Measurements from ENCODE around the gene RFX8. TPM values are rescaled to one million over a fixed set of nuclear protein-coding genes. Genes with fewer than 3 reads are reported as not detected.
A peak's percentile ranks its signal among the peaks of the same experiment; 100 is the strongest.
"Not testable (repeated sequence)": the region's sequence is repeated elsewhere in the genome, so short reads cannot be mapped to it uniquely, and the experiment has no call there.

Gene RFX8
- total and polyA plus RNA-seq, 4 donors = 0.96 to 2.1 (median 1.0) TPM; not detected in 1

DNA sequence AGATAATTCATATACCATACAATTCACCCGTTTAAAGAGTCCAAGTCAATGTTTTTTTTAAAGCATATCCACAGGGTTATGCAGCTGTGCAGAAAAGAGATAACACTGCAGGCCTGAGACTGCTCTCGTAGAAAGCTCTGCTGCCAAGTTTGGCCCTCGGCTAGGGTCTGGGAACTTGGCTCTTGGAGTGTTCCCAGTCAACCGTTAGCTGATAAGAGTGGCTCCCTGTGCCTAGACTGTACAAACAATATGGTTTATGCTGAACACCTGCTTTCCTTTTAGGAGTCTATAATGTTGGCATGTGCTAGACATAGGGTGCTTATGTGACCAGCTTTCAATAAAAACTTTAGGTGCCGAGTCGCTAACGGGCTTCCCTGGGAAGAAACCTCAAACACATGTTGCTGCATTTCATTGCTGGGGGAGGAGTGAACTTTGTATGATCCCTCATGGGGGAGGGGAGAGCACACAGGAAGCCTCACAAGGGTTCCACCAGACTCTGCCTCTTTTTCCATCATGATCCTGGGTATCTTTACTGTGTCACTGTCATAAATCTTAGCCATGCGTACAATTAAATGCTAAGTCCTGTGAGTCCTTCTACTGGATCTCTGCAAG is 34.7 kb downstream of the RFX8 start:
- Histone ChIP-seq H3K4me3 (ENCODE audit: low read length in 2 of 2) (no peak overlapping the region), H3K36me3 (ENCODE audit: control insufficient read depth in 1 of 2, insufficient read depth in 2 of 2, low read length in 1 of 2) (no peaks in the 10 kb centered on the region), H3K27me3 (ENCODE audit: control insufficient read depth in 1 of 2, insufficient read depth in 2 of 2, low read length in 1 of 2) (no peaks in the 10 kb centered on the region), H3K27ac (ENCODE audit: low read depth in 1 of 2, low read length in 2 of 2) (no peak overlapping the region), H3K4me1 (ENCODE audit: control insufficient read depth in 1 of 2, insufficient read depth in 2 of 2, low read length in 2 of 2) (peaks cover 2 to 5% of the 10 kb centered on the region in 2 donors), H3K9me3 (ENCODE audit: control insufficient read depth, low read length) (peaks cover 3% of the 10 kb centered on the region)
- ATAC-seq (ENCODE audit: low FRiP score) (peak; percentile 15), DNase-seq (no peak)
- intact Hi-C loops (cut with DNase I) = no loop called here
- WGBS, 2 donors = 12 to 16% methylated on average over 8 of the region's 8 CpGs

DNA sequence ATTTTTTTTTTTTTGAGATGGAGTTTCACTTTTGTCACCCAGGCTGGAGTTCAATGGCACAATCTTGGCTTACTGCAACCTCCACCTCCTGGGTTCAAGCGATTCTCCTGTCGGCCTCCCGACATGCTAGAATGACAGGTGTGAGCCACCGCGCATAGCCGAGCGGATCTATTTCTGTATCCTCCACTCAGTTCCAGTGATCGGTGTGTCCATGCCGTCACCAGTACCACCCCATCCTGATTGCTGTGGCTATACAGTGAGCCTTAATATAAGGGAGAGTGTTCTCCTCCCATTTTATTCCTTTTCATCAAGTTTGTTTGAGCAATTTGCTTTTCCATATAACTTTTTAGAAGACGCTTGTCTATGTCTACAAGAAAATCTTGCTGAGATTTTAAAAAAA is 35.2 kb downstream of the RFX8 start:
- no peak for ATAC-seq (ENCODE audit: low FRiP score)
- no peak overlapping the region for H3K27ac ChIP-seq (ENCODE audit: low read depth in 1 of 2, low read length in 2 of 2)
- H3K4me1 ChIP-seq (ENCODE audit: control insufficient read depth in 1 of 2, insufficient read depth in 2 of 2, low read length in 2 of 2) = peaks cover 2 to 5% of the 10 kb centered on the region in 2 donors
- no peak overlapping the region for H3K4me3 ChIP-seq (ENCODE audit: low read length in 2 of 2)
- intact Hi-C loops (cut with DNase I) = no loop called here
- no peaks in the 10 kb centered on the region for H3K36me3 ChIP-seq (ENCODE audit: control insufficient read depth in 1 of 2, insufficient read depth in 2 of 2, low read length in 1 of 2)
- H3K9me3 ChIP-seq (ENCODE audit: control insufficient read depth, low read length) = peaks cover 3% of the 10 kb centered on the region
- 62 to 77% methylated on average over 10 of the region's 10 CpGs for WGBS, 2 donors
- H3K27me3 ChIP-seq (ENCODE audit: control insufficient read depth in 1 of 2, insufficient read depth in 2 of 2, low read length in 1 of 2) = no peaks in the 10 kb centered on the region
- no peak for DNase-seq

DNA sequence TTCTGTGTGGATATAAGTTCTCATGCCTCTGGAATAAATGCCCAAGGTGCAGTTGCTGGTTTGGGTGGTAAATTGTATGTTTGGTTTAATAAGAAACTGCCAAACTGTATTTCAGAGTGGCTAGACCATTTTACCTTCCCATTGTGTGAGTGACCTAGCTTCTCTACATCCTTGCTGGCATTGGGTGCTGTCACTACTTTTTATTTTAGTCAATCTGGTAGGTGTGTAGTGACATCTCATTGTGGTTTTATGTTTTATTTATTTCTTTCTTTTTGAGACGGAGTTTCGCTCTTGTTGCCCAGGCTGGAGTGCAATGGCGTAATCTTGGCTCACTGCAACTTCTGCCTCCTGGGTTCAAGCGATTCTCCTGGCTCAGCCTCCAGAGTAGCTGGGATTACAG is 36.4 kb downstream of the RFX8 start:
- H3K4me1 ChIP-seq (ENCODE audit: control insufficient read depth in 1 of 2, insufficient read depth in 2 of 2, low read length in 2 of 2); H3K9me3 ChIP-seq (ENCODE audit: control insufficient read depth, low read length); H3K4me3 ChIP-seq (ENCODE audit: low read length in 2 of 2); DNase-seq; H3K27ac ChIP-seq (ENCODE audit: low read depth in 1 of 2, low read length in 2 of 2); ATAC-seq (ENCODE audit: low FRiP score); intact Hi-C loops (cut with DNase I); H3K36me3 ChIP-seq (ENCODE audit: control insufficient read depth in 1 of 2, insufficient read depth in 2 of 2, low read length in 1 of 2); H3K27me3 ChIP-seq (ENCODE audit: control insufficient read depth in 1 of 2, insufficient read depth in 2 of 2, low read length in 1 of 2): not testable (repeated sequence)
- 71 to 89% methylated on average over 4 of the region's 4 CpGs for WGBS, 2 donors

DNA sequence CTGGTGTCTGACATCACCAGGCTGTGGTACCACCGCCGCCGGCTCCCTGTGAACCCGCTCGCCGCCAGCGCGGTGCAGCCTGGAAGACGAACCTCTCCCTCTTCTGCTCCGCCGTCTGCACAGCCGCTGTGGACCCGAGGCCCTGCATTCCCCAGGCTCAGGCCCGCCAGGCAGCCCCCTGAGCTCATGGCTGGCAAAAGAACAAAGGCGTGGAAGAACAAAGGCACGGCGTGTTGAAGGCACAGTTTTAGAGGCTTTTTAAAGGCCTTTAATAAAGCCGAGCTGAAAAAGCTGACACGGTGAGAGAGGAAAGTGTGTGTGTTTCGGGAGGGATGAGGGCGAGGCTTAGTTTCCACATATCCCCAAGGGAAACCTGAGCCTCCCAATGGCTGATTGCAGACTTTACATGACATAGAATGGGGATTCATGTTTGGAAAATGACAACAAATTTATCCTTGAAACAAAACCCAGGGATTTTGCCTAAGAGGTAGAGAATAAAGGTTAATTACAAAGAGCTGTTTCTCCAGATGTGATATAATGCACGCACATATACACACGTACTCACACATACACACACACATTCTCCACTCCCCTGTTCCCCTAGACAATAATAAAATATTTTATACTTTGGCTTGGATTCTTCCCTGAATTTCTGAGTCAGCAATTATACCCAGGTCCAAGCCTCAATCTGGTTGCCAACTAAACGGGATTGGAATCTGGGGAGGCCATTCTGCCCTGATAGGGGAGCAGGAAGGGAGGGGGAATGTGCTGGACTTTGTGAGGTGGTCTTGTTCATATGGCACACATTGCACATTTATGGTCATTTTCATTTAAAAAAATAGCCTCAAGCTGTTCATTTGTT is 39.7 kb downstream of the RFX8 start:
- Histone ChIP-seq H3K4me1 (ENCODE audit: control insufficient read depth in 1 of 2, insufficient read depth in 2 of 2, low read length in 2 of 2) (peaks cover 0 to 2% of the 10 kb centered on the region in 2 donors), H3K27me3 (ENCODE audit: control insufficient read depth in 1 of 2, insufficient read depth in 2 of 2, low read length in 1 of 2) (no peaks in the 10 kb centered on the region), H3K4me3 (ENCODE audit: low read length in 2 of 2) (no peak overlapping the region), H3K9me3 (ENCODE audit: control insufficient read depth, low read length) (no peaks in the 10 kb centered on the region), H3K36me3 (ENCODE audit: control insufficient read depth in 1 of 2, insufficient read depth in 2 of 2, low read length in 1 of 2) (no peaks in the 10 kb centered on the region), H3K27ac (ENCODE audit: low read depth in 1 of 2, low read length in 2 of 2) (no peak overlapping the region)
- ATAC-seq (ENCODE audit: low FRiP score) = no peak
- no peak for DNase-seq
- intact Hi-C loops (cut with DNase I) = no loop called here
- 10 to 37% methylated on average over 22 to 24 of the region's 24 CpGs for WGBS, 2 donors

DNA sequence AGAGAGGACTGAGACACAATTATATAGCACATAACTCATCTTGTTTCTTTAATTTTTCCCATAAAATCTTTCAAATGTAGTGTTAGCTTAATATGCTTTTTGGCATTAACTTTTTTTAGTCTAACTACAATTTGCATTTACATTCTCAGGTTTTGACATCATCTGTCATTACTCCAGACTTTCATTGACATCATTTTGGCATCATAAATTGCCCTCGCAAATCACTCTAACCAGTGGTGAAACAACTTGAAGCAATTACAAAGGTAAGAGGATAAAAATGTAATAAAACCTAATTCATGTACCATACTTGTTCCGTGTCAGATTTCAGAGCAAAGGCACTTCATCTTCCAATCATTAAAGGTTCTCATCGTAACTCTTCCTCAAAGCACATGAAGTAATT is 41.4 kb downstream of the RFX8 start:
- intact Hi-C loops (cut with DNase I) = no loop called here

DNA sequence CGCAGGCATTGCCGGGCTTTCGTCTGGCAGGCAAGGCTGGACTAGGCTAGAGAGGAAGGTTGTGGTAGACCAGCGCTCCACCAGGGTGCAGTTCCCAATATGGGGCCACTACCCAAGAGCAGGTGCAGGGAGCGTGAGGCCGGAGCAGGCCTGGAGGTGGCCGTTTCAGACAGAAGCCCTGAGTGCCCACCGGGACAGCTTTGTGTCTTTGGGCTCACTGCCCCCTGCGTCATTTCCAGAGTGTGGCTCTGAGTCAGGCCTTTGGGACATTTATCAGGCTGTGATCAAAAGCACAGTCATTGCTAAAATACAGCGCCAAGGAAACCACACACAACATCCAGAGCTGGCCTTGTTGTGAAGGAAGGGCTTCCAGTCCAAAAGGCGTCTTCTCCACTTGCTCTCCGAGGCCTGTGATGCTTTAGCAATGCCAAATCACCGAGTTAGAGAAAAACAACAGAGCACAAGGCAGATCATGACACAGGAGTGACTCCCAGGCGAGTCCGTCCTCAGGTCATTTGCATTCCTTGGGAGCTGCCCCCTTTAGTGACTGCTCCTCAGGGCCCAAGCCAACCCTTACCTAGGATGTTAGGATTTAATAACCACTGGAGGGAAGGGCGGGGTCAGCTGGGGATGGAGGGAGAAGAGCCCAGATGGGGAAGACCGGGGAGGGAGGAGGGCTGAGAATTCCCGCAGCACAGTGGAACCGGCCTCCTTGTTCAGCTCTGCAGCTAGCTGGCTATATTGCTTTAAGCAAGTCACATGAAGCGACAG is 42.3 kb downstream of the RFX8 start:
- H3K4me1 ChIP-seq (ENCODE audit: control insufficient read depth in 1 of 2, insufficient read depth in 2 of 2, low read length in 2 of 2) = no peaks in the 10 kb centered on the region
- no peaks in the 10 kb centered on the region for H3K27me3 ChIP-seq (ENCODE audit: control insufficient read depth in 1 of 2, insufficient read depth in 2 of 2, low read length in 1 of 2)
- WGBS, 2 donors = 64 to 75% methylated on average over 20 of the region's 20 CpGs
- ATAC-seq (ENCODE audit: low FRiP score) (no peak), DNase-seq (no peak)
- no peaks in the 10 kb centered on the region for H3K9me3 ChIP-seq (ENCODE audit: control insufficient read depth, low read length)
- intact Hi-C loops (cut with DNase I) = no loop called here
- H3K36me3 ChIP-seq (ENCODE audit: control insufficient read depth in 1 of 2, insufficient read depth in 2 of 2, low read length in 1 of 2) = no peaks in the 10 kb centered on the region
- no peak overlapping the region for H3K4me3 ChIP-seq (ENCODE audit: low read length in 2 of 2)
- no peak overlapping the region for H3K27ac ChIP-seq (ENCODE audit: low read depth in 1 of 2, low read length in 2 of 2)

More for the DNA sequence above, 41.4 kb downstream of the RFX8 start:
- ATAC-seq (ENCODE audit: low FRiP score) (no peak), DNase-seq (no peak)
- Histone ChIP-seq H3K4me3 (ENCODE audit: low read length in 2 of 2) (no peak overlapping the region), H3K27me3 (ENCODE audit: control insufficient read depth in 1 of 2, insufficient read depth in 2 of 2, low read length in 1 of 2) (no peaks in the 10 kb centered on the region), H3K9me3 (ENCODE audit: control insufficient read depth, low read length) (no peaks in the 10 kb centered on the region), H3K27ac (ENCODE audit: low read depth in 1 of 2, low read length in 2 of 2) (no peak overlapping the region), H3K4me1 (ENCODE audit: control insufficient read depth in 1 of 2, insufficient read depth in 2 of 2, low read length in 2 of 2) (no peaks in the 10 kb centered on the region), H3K36me3 (ENCODE audit: control insufficient read depth in 1 of 2, insufficient read depth in 2 of 2, low read length in 1 of 2) (no peaks in the 10 kb centered on the region)
- 75 to 89% methylated on average over 3 of the region's 3 CpGs for WGBS, 2 donors

DNA sequence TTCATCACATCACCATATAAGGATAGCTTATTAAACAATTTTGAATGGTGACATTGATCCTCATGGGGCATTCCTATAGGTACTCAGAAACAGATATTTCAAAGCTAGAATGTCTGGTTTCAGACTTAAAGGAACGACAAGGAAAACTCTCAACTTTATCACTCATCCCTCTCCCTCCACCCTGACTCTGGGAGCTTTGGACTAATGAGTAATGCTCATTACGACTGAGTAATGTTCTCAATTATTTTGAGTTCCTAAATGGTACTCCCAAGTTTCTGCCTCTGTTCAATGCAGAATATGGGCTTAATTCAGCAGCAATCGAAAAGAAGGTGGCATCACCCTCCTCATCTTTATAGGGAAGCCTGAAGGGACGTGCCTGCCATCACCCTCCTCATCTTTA is 43.4 kb downstream of the RFX8 start:
- Histone ChIP-seq H3K27me3 (ENCODE audit: control insufficient read depth in 1 of 2, insufficient read depth in 2 of 2, low read length in 1 of 2) (no peaks in the 10 kb centered on the region), H3K4me3 (ENCODE audit: low read length in 2 of 2) (no peak overlapping the region), H3K9me3 (ENCODE audit: control insufficient read depth, low read length) (no peaks in the 10 kb centered on the region), H3K36me3 (ENCODE audit: control insufficient read depth in 1 of 2, insufficient read depth in 2 of 2, low read length in 1 of 2) (no peaks in the 10 kb centered on the region), H3K4me1 (ENCODE audit: control insufficient read depth in 1 of 2, insufficient read depth in 2 of 2, low read length in 2 of 2) (no peaks in the 10 kb centered on the region), H3K27ac (ENCODE audit: low read depth in 1 of 2, low read length in 2 of 2) (no peak overlapping the region)
- 91 to 92% methylated on average over 4 of the region's 4 CpGs for WGBS, 2 donors
- no peak for ATAC-seq (ENCODE audit: low FRiP score)
- no peak for DNase-seq
- intact Hi-C loops (cut with DNase I) = no loop called here

DNA sequence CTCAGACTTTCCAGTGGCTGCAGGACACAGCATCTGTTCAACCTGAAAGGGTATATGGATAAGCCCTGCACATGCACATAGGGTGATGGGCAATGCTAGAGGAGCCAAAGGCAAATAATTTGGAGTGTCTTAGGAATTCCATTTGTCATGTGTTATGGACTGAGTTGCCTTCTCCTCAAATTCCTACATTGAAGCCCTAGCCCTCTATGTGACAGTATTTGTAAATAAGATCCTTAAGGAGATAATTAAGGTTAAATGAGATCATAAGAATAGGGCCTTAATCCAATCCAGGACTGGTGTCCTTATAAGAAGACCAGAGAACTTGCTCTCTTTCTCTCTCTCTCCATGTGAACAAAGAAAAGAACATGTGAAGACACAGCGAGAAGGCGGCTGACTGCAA is 44.8 kb downstream of the RFX8 start:
- intact Hi-C loops (cut with DNase I) = no loop called here
- Histone ChIP-seq H3K9me3 (ENCODE audit: control insufficient read depth, low read length) (no peaks in the 10 kb centered on the region), H3K27ac (ENCODE audit: low read depth in 1 of 2, low read length in 2 of 2) (no peak overlapping the region), H3K4me3 (ENCODE audit: low read length in 2 of 2) (no peak overlapping the region), H3K4me1 (ENCODE audit: control insufficient read depth in 1 of 2, insufficient read depth in 2 of 2, low read length in 2 of 2) (no peaks in the 10 kb centered on the region), H3K36me3 (ENCODE audit: control insufficient read depth in 1 of 2, insufficient read depth in 2 of 2, low read length in 1 of 2) (no peaks in the 10 kb centered on the region), H3K27me3 (ENCODE audit: control insufficient read depth in 1 of 2, insufficient read depth in 2 of 2, low read length in 1 of 2) (no peaks in the 10 kb centered on the region)
- DNase-seq (no peak), ATAC-seq (ENCODE audit: low FRiP score) (no peak)
- WGBS, 2 donors = 99 to 100% methylated on average over 2 of the region's 2 CpGs

Measured in aorta (tissue), 5 donors.